ENCODE measurements around the gene CALCR. TPM values are rescaled to one million over a fixed set of nuclear protein-coding genes. Genes with fewer than 3 reads are reported as not detected.

The CALCR gene
- total and polyA plus RNA-seq, 9 of the 15 experiments (the other 6 are each of a cell fraction or from before 2014, with no cell fraction given): 0.04 to 0.14 (median 0.09) TPM; not detected in 3

DNA sequence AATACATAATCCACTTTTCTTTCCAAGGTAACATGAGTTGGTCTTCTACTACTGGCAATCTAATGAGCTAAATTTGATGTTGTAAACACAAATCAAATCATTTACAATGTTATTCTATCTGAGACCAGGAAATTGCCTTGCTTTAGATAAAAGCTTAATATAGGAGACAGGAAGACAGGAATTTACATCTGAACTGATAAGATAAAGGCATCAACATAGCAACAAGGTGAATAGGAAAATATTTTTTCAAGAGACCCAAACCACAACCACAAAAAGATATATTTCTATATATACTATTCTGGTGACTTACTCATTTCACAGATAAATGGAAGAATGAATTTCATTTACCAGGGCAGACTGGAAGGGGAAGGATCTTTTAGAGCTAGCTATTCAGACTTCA lies 46.3 kb upstream of the CALCR start (continued):
- TF ChIP-seq, protein P1, sequence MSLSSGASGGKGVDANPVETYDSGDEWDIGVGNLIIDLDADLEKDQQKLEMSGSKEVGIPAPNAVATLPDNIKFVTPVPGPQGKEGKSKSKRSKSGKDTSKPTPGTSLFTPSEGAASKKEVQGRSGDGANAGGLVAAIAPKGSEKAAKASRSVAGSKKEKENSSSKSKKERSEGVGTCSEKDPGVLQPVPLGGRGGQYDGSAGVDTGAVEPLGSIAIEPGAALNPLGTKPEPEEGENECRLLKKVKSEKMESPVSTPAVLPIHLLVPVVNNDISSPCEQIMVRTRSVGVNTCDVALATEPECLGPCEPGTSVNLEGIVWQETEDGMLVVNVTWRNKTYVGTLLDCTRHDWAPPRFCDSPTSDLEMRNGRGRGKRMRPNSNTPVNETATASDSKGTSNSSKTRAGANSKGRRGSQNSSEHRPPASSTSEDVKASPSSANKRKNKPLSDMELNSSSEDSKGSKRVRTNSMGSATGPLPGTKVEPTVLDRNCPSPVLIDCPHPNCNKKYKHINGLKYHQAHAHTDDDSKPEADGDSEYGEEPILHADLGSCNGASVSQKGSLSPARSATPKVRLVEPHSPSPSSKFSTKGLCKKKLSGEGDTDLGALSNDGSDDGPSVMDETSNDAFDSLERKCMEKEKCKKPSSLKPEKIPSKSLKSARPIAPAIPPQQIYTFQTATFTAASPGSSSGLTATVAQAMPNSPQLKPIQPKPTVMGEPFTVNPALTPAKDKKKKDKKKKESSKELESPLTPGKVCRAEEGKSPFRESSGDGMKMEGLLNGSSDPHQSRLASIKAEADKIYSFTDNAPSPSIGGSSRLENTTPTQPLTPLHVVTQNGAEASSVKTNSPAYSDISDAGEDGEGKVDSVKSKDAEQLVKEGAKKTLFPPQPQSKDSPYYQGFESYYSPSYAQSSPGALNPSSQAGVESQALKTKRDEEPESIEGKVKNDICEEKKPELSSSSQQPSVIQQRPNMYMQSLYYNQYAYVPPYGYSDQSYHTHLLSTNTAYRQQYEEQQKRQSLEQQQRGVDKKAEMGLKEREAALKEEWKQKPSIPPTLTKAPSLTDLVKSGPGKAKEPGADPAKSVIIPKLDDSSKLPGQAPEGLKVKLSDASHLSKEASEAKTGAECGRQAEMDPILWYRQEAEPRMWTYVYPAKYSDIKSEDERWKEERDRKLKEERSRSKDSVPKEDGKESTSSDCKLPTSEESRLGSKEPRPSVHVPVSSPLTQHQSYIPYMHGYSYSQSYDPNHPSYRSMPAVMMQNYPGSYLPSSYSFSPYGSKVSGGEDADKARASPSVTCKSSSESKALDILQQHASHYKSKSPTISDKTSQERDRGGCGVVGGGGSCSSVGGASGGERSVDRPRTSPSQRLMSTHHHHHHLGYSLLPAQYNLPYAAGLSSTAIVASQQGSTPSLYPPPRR (CRISPR knock-in tag; IDR thresholded peaks at IDR 0.05; ENCODE audit: borderline replicate concordance): no peak
- TF ChIP-seq, protein P2, sequence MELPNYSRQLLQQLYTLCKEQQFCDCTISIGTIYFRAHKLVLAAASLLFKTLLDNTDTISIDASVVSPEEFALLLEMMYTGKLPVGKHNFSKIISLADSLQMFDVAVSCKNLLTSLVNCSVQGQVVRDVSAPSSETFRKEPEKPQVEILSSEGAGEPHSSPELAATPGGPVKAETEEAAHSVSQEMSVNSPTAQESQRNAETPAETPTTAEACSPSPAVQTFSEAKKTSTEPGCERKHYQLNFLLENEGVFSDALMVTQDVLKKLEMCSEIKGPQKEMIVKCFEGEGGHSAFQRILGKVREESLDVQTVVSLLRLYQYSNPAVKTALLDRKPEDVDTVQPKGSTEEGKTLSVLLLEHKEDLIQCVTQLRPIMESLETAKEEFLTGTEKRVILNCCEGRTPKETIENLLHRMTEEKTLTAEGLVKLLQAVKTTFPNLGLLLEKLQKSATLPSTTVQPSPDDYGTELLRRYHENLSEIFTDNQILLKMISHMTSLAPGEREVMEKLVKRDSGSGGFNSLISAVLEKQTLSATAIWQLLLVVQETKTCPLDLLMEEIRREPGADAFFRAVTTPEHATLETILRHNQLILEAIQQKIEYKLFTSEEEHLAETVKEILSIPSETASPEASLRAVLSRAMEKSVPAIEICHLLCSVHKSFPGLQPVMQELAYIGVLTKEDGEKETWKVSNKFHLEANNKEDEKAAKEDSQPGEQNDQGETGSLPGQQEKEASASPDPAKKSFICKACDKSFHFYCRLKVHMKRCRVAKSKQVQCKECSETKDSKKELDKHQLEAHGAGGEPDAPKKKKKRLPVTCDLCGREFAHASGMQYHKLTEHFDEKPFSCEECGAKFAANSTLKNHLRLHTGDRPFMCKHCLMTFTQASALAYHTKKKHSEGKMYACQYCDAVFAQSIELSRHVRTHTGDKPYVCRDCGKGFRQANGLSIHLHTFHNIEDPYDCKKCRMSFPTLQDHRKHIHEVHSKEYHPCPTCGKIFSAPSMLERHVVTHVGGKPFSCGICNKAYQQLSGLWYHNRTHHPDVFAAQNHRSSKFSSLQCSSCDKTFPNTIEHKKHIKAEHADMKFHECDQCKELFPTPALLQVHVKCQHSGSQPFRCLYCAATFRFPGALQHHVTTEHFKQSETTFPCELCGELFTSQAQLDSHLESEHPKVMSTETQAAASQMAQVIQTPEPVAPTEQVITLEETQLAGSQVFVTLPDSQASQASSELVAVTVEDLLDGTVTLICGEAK (IDR thresholded peaks at IDR 0.05): no peak
- TF ChIP-seq, protein P2 (CRISPR knock-in tag; IDR thresholded peaks at IDR 0.05): no peak
- TF ChIP-seq, protein P3, sequence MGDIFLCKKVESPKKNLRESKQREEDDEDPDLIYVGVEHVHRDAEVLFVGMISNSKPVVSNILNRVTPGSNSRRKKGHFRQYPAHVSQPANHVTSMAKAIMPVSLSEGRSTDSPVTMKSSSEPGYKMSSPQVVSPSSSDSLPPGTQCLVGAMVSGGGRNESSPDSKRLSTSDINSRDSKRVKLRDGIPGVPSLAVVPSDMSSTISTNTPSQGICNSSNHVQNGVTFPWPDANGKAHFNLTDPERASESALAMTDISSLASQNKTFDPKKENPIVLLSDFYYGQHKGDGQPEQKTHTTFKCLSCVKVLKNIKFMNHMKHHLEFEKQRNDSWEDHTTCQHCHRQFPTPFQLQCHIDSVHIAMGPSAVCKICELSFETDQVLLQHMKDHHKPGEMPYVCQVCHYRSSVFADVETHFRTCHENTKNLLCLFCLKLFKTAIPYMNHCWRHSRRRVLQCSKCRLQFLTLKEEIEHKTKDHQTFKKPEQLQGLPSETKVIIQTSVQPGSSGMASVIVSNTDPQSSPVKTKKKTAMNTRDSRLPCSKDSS (IDR thresholded peaks at IDR 0.05; ENCODE audit: low read depth, partially characterized antibody): no peak
- TF ChIP-seq FOXJ2 (tag; IDR thresholded peaks at IDR 0.05) (peak; percentile 75), MEIS2 (IDR thresholded peaks at IDR 0.05; ENCODE audit: partially characterized antibody) (peak; percentile 43), KAT8 (IDR thresholded peaks at IDR 0.05; ENCODE audit: low read depth) (no peak), ZNF347 (CRISPR knock-in tag; IDR thresholded peaks at IDR 0.05; ENCODE audit: low read depth) (no peak), MECOM (CRISPR knock-in tag; IDR thresholded peaks at IDR 0.05) (no peak), ZNF184 (CRISPR knock-in tag; IDR thresholded peaks at IDR 0.05) (no peak), NR3C1 (CRISPR knock-in tag; IDR thresholded peaks at IDR 0.05) (no peak), TEAD4 (IDR thresholded peaks at IDR 0.05; ENCODE audit: low read length) (peak; percentile 63; the same call in 1 of the 2 replicates), TEAD4 (CRISPR knock-in tag; IDR thresholded peaks at IDR 0.05; ENCODE audit: borderline replicate concordance) (no peak), FOXK1 (CRISPR knock-in tag; IDR thresholded peaks at IDR 0.05; ENCODE audit: borderline replicate concordance) (no peak)

All from K562 (cell line).